Middle frontal gyrus (tissue), 1 donor: ENCODE results near the gene ASTN2.
"Not testable (repeated sequence)": the region's sequence is repeated elsewhere in the genome, so short reads cannot be mapped to it uniquely, and the experiment has no call there.

Experiments used
- DNase-seq: peaks from one replicate; pipeline ENCODE4 v3.0.0-alpha.2; 2015; ENCODE audit warnings: low spot score; ENCODE audit errors: extremely low spot score

Gene ASTN2

DNA sequence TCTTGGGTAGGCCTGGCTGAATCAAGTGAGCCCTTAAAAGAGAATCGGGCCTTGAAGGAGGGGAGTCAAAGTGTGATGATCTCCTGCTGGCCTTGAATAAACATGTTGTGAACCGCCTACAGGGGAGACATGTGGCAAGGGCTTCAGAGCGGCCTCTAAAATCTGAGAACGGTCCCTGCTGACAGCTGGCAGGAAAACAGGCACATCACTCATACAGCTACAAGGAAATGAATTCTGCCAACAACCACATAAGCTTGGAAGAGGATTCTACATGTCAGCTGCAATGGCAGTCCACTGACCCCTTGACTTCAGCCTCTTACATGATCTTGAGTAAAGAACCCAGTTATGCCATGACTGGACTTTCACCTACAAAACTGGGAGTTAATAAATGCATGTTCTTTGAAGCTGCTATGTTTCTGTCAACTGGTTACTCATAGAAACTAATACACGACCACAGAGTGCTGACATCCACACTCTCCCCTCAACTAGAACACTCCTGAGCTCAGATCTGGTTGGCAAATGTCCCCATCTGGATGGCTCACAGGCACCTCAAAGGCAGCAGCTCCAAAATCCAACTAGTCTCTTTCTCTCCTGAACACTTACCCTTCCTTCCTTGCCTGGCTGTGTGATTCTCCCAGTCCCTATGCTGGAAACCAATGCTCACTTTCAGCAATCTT lies 333.1 kb downstream of the ASTN2 start:
- DNase-seq, result no peak

DNA sequence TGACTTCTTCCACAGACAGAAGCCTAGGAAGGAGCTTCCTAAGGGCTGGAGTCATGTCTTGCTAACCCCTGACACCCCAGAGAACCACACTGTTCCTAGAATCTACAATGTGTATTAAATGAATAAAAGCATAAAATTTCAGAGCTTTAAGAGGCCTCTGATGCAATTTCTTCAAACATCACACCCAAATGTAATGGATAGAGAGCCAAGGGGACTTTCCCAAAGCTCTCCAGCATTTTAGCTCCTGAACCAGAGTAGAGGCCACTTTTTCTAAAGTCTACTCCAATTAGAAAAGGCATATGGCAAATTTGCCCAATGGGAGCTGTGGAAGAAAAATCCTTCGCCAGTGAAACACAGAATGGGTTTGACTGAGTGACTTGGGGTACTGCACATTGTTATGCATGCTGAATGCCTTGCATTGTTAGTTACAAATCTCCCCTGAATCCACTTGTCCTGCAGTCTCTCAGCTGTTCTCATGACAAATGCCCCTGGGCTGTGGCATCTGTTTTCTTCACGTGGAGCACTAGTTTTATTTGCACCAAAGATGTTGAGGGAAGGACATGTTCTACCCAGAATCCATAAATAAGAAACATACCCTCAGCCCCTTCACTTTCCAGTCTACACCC lies 334.0 kb downstream of the ASTN2 start:
- no peak for DNase-seq

DNA sequence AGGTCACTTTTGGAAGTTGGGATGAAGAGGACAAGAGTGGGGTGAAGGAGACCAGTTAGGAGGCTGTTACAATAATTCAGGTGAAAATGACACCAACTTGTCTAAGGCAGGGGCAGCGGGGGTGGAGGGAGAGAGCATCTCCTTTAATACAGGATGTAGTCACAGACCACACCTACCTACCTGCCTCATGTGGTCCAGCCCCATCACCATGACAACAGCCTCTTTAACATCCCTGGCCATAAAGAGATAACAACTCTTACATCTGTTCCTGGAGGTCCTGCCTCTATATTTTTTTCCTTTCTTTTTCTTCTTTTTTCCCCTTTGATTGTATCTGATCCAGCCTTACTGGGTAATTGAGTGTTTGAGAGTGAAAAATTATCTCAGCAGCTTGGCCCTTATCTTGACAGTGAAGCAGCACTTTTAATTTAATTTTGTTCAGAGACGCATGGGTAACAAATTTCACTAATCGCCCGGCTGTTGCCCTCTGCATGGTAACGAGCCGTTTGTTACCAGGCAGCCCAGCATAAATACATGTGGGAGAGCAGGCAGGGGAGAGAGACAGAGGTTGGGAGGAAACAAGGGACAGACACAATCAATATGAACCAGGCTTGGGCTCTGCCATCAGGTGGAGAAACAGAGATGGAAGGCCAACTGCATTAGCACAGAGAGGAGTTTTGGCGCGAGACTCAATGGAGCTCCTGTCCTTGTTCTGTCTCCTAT lies 338.1 kb downstream of the ASTN2 start:
- no peak for DNase-seq

DNA sequence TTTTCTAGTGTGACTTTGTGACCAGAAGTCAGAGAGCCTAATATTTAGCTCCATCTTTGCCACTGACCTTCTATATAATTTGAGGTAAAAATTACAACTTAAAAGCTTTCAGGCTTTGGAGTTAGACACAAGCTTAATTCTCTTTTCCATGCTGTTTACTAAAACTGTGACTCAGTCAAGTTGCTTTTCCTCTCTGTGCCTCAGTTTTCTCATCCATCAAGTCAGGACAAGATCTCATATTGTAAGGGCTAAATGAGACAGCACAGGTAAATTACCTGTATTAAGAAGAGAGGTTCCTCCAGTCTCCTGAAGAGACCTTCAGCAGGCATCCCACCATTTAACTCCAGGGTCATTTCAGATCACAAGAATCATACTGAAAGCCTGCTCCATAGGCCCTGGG lies 339.2 kb downstream of the ASTN2 start:
- no peak for DNase-seq

DNA sequence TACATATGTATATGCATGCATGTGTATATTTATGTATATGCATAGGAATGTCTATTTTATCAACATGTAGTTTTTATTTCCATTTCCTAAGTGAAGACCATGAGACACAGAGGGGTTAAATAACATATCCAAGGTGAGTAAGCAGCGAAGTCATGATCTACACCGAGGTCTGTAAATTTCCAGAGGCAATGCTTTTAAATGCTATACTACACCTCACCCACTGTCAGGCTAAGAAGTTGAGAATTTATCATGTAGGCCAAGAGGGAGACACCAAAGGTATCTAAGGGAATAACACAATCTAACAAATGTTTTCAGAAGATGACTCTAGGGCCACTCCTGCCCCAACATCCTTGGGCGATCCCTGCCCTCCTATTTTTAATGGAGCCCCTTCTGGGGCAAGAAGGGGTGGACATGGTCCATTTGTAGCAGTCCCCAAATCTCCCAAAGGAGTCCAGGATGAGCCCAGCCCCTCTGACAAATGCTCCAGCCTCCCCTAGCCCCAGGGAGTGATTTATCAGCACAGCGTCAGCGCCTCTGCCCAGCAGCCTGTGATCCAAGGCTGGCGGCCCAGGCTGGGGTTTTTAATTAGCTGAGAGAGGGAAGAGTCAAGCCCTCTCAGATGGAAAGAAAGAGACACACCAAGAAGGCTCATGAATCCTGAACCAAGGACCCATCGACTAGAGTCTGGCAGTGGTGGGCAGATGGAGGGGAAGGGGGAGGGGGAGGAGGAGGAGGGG lies 339.9 kb downstream of the ASTN2 start:
- DNase-seq, result no peak

DNA sequence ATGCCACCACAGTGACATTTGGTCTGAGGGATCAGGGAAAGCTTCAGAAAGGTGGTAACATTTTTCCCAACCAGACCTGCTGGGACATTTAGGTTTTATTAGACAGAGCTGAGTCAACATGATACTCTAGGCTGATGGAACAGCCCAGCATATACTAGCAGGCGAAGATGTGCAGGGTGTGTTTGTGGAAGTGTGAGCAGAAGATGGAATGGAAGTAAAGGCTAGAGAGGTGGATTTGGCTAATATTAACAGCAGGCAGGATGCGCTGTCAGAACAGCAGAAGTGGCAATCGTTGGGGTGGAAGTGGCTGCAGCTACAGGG lies 340.6 kb downstream of the ASTN2 start:
- no peak for DNase-seq

DNA sequence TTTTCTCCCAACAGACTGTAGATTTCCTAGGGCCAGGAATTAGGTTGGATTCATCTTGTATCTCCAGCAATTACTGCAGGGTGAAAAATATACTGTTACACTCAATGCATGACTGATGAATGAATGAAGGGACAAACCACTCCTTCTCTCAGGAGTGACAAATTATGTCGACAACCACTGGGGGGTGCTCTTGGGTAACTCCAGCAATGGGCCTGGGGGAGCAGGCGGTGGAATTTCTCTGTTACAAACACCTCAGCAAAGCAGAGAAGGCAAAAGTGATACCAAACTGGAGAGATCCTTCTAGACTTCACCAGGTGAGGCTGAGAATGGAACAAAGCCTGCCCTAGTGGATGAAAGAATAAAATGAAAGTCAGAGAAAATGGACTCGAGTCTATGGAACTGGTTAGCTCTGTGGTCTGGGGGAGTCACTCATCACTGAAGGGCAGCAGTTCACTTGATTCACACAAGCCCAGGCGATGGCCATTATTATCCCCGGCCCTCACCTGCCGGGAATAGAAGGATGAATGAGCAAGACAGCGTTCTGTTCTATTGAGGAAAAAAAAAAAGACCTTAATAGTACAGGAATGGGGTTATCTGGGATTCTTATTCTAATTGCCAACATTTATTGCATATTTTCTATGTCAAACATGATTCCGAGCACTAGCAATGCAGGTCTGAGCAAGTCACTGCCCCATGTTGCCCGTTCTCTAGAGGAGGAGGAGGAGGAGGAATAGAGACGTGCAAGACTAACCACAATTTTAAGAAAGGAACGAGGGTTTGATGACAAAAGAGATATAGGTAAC lies 341.1 kb downstream of the ASTN2 start:
- DNase-seq, result no peak

DNA sequence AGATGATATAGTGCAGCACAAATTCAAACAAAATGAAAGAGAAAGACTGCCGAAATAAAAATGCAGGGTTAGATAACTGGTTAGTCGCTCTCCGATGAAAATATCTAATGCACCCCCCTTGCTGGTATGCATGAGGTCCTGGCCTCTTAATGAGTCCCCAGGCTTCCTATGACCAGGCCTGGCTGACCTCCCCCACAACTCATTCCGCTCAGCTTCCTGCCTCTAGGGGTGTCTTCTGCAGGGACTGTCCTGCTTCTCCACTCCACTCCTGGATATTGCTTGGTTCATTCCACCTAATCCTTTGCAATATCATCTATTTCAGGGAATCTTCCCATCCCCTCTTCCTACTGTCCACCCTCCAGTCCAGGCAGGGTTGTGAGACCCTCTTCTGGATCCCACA lies 341.8 kb downstream of the ASTN2 start:
- DNase-seq, result no peak

DNA sequence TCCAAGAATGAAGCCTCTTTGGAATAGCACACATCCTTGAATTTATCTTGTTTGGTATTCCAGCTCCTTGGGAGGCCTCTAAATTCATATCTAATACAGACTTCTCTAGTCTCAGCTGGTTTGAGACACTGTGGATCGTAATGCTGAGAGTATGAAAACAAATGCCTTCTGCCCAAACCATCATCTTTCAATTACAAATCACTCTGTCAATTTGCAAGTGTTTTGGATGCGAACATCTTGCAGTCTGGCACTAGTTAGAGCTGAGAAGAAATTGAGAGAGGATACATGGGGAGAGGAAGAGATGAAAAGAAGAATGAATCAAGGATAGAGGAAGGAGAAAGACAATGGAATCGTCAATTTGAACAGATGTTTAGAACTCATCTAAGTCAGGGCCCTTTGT lies 342.6 kb downstream of the ASTN2 start:
- DNase-seq, result no peak

DNA sequence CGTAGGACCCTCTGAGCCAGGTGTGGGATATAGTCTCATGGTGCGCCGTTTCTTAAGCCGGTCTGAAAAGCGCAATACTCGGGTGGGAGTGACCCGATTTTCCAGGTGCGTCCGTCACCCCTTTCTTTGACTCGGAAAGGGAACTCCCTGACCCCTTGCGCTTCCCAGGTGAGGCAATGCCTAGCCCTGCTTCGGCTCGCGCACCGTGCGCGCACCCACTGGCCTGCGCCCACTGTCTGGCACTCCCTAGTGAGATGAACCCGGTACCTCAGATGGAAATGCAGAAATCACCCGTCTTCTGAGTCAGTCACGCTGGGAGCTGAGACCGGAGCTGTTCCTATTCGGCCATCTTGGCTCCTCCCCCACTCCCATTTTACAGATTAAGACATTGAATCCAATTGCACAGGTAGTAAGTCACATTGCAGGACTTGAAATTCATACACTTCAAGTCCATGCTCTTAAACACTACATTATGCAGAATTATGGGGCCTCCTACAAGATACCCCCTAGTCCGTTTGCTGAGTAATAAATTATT lies 343.1 kb downstream of the ASTN2 start:
- not testable (repeated sequence) for DNase-seq

DNA sequence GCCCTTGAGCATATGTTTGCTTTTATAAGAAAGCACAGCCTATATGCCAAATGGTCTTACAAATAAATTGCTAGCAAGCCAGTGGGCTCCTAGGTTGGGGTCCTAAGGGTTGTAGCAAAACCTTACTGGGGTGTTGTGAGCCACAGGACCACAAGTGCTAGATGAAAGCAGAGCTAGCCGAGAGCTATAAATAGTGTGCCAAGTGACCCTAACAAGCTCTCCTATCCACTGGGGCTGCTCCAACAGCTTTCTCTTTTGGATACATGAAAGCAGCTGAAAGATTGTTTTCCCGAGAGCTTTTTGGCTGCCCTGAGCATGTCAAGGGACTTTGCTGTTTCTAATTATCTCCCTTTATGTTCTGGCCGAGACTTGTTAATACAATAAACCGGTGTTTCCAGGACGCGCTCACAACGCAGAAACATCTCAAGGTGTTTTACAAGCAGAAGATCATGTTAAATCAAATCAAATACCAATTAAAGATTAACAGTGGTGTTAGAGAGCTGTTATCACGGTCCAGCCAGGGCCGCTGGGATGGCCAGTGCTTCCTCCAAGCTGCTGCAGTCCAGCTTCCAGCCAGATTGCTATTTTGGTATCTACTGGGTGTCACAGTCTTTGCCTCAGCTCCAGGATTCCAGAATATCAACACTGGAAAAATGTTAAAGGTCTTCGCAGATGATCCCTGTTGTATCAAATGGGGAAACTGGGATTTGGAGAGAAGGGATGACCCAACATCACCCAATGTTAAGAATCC lies 351.0 kb downstream of the ASTN2 start:
- DNase-seq, result no peak

DNA sequence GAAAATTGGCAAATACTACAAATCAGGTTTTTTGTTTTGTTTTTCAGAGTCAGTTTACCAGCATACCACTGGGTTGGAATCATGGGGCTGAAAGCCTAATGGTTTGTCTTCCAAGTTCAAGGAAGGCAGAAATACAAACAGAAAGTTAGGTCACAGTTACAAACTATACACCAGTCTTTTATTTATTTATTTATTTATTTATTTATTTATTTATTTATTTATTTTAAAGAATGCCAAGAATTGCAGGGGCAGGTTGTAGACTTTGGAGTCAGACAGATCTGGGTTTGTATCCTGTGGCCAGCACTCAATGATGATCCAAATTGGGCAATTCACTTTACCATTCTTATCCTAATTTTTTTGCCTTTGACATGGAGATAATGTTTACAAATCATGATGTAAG lies 353.9 kb downstream of the ASTN2 start:
- DNase-seq, result no peak

DNA sequence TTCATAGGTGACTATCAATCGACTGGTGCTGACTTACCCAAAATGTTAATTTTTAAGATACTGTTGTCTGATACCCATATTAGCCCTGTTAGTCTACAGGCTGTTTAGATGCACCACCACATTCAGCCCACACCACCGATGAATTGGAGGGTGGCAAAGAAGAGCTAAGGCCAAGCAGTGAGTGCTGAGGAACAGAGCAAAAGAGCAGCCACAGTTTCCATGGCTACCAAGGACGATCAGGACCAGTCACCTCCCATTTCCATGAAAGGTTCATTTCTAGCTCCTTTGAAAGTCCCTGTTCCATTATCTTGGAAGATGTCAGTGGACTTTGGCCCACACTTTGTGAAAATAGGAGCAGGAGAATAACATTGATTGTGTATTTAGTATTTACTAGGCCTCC lies 364.9 kb downstream of the ASTN2 start:
- no peak for DNase-seq

DNA sequence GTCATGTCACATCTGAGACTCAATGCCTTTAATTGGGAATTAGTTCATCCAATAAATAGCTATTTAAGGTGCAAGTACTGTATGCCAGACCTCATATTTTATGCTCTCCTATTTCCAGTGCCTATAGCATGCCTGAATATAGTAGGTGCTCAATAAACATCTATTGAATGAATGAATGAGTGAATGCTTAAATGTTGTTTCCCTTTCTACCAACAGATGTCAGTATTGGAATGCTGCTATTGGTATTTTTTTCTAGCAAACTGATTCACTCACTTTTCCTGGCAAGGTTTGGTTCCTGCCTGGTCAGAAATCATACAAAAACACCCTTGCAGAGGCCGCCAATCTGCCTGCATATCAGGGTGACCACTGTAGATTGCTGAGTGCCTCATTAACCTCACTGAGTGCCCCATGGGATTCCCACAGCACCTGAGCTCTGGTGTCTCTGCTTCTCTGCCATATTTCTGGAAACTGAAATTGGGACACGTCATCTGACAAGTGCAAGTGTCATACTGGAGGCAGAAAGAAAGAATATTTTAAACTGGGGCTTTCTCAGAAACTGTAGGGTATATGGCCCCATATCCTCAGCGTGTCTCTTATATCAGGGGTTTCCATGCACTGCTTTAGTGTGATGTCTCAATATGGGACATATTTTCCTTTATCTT lies 368.1 kb downstream of the ASTN2 start:
- DNase-seq, result no peak

DNA sequence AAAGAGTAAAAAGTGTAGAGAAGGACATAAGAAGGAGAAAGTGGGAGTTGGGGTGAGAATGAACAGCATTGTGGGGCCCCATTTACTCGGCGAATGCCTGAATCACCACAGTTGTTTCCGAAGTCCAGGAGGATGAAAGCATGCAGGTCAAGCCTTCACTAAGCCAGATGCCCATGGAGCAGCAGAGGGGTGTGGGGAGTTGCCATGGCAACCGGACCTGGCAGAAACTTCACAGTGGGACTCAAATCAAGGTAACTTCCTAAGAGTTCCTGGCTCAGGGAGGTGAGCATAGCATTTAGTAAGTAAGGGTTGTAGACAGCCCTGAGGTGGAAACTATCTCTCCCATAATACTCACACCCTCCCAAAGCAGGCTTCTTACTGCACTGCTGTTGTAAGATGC lies 370.6 kb downstream of the ASTN2 start:
- DNase-seq, result no peak

DNA sequence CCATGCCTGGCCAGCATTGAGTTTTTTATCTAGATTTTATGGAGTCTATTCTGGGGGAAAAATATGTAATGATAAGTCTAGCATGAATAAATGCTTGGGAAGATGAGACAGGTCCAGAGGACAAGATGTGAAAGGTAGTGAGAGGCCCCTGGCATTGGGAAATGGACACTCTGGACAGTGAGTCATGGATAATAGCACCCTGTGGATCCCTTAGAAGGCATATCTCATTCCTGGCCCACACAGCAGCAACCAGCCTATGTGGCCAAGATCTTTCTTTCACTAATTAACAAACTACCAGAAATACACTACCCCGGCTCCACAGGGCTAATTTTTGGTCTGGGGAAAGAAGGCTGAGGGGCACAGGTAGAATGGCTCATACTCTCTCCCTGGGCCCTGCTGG lies 371.7 kb downstream of the ASTN2 start:
- no peak for DNase-seq

DNA sequence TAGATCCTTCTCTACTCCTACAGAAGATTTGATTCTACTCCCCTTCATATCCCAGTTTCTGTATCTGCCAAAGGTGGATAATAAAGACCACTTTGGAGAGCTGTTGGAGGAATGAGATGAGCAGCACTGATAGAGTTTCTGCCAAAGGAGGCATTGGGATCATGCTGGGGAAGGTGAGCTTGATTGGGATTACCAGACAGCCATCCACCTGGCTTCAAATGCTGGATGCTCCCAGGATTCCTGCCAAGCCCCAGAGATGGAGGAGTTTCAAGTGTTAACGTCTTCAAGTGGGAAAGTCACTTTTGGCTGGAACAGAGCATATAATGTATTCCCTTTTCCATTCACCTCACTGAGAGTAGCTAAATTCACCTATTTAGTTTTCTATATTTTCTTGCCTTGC lies 379.3 kb downstream of the ASTN2 start:
- DNase-seq, result no peak

DNA sequence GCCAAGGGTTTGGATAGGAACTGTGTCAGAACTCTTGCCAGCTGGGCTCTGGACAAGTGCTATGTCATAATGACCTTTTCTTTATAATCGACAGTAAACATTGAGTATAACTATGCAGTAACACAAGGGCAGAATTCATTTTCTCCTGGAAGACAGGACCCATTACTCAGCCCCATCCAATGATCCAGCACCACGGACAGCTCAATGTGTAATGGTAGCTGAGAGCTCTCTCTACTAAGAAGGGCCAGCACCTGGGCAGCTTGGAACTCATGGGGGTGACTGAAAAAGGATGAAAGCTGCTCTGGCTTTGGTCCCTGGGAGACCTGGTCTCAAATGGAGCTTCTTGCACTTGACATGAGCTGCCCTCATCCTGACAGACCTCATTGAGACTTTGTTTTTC lies 380.0 kb downstream of the ASTN2 start:
- DNase-seq, result no peak

DNA sequence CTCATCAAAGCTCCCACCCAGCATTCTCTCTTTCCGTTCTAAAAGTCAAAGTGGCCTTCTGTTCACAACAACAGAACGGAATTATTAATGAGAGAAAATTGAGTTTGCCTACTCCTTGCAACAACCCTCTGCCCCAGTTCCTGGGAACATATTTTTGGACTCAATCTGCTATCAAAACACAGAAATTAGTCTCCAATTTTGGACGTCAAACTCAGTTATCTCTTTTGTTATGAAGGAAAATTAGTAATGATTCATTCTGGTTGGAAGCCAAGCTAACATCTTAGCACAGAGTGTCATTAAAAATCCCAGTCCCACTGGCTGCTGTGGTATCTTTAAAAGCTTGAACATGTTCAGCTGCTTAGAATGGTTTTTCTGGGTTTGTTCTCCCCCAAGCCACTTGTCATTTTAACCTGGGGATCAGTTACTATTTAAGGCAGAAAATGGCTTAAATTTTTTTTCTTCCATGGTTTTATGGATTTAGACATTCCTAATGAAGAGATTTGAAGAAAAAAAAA lies 384.5 kb downstream of the ASTN2 start:
- DNase-seq, result no peak

DNA sequence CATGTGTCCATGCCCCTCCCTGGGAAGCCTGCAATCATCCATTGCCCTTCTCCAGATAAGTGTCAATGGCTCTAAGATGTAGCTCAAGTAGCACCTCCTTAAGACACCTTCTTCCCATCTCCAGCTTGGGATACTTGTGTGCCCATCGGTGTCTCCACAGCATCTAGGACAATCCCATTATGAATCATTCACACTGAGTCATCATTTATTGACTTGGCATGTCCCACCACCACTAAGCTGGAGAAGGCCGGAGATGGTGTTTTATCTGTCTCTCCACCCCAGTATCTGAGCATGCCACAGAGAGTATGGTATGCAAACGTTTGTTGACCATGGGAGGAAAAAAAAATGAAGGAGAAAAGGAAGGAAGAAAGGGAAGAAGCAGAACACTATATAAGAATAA lies 385.5 kb downstream of the ASTN2 start:
- DNase-seq, result no peak
